MM.1S (cell line): ENCODE results near the gene CCN5.

ENCODE experiments used
- CTCF ChIP-seq: fragments of 300-600 bp; sonication (generic); IDR thresholded peaks from 2 replicates; pipeline ENCODE4 v1.5.1; 2016; ENCODE audit warnings: antibody characterized with exemption, low read length, mixed read lengths
- EZH2 ChIP-seq: fragments of 300-600 bp; sonication (generic); optimal IDR thresholded peaks from 2 replicates; pipeline ENCODE3; 2017; ENCODE audit warnings: low read depth, mild to moderate bottlenecking, antibody characterized with exemption, low read length, mixed read lengths

GRCh38 chr20:44705364-44706094 is 9.6 kb upstream of the CCN5 start:
- TF ChIP-seq CTCF (no peak), EZH2 (no peak)
